K562 (cell line): Measurements from ENCODE around the gene TTC31.

Experiments
- CBX5 ChIP-seq: IDR thresholded peaks from 2 replicates; pipeline ENCODE4 v1.6.1; 2014; ENCODE audit warnings: low read depth, borderline replicate concordance
- CTCF ChIP-seq, 3 experiments: IDR thresholded peaks in 2 of 3; conservative IDR thresholded peaks in 1 of 3; 2 replicates each; pipeline ENCODE4 v1.5.1; 2011 to 2012; ENCODE audit warnings: low read length in 3 of 3, mild to moderate bottlenecking in 3 of 3, control low read depth in 2 of 3, improper control_type of control experiment in 1 of 3, inconsistent platforms in 1 of 3, low read depth in 1 of 3, mixed read lengths in 1 of 3, moderate library complexity in 1 of 3; ENCODE audit not compliant: insufficient read depth in 2 of 3
- ESRRA ChIP-seq: fragments of 450-650 bp; IDR thresholded peaks from 2 replicates; pipeline ENCODE4 v1.6.1; 2014; ENCODE audit warnings: low read depth, mild to moderate bottlenecking, moderate library complexity, borderline replicate concordance
- NFYB ChIP-seq: IDR thresholded peaks from 2 replicates; pipeline ENCODE4 v1.6.1; 2011; ENCODE audit warnings: mild to moderate bottlenecking, moderate library complexity; ENCODE audit not compliant: insufficient read length; ENCODE audit errors: extremely low read depth
- NR4A1 ChIP-seq, 2 experiments: fragments of 250-450 bp in 1 of 2; fragments of 450-650 bp in 1 of 2; sonication (Bioruptor Pico) in 1 of 2; IDR thresholded peaks; 2 replicates each; pipeline versions ENCODE4 v1.4.0 to v1.6.1; 2016 to 2020; ENCODE audit warnings: mild to moderate bottlenecking in 2 of 2, missing compliant biosample characterization in 1 of 2, missing genetic modification characterization in 1 of 2, moderate library complexity in 1 of 2
- POLR2A ChIP-seq: fragments of 450-650 bp; conservative IDR thresholded peaks from 2 replicates; pipeline ENCODE4 v1.6.1; 2016
- ZNF274 ChIP-seq: IDR thresholded peaks from 2 replicates; pipeline ENCODE4 v1.6.1; 2011; ENCODE audit warnings: low read depth, mild to moderate bottlenecking, low read length, moderate library complexity, borderline replicate concordance
- ZNF280B ChIP-seq: fragments of 250-450 bp; sonication (Bioruptor Pico); IDR thresholded peaks from 2 replicates; pipeline ENCODE4 v1.5.1; 2021; ENCODE audit warnings: mild to moderate bottlenecking
- TF ChIP-seq, protein P1 (sequence below): sonication (generic); formaldehyde crosslinking; IDR thresholded peaks from 2 replicates; pipeline ENCODE4 v1.9.0; 2022; ENCODE audit warnings: mild to moderate bottlenecking, missing genetic modification reagents
- TF ChIP-seq, protein P2 (sequence below): fragments of 450-650 bp; IDR thresholded peaks from 2 replicates; pipeline ENCODE4 v1.6.1; 2016; ENCODE audit warnings: mild to moderate bottlenecking
- TF ChIP-seq, protein P3 (sequence below), 2 experiments: fragments of 450-650 bp; IDR thresholded peaks; 2 replicates each; pipeline ENCODE4 v1.6.1; 2016; ENCODE audit warnings: mild to moderate bottlenecking in 2 of 2, borderline replicate concordance in 1 of 2, low read depth in 1 of 2, moderate library complexity in 1 of 2

GRCh38 chr2:74516650-74517049, 33.8 kb downstream of the TTC31 start:
- TF ChIP-seq, protein P1, sequence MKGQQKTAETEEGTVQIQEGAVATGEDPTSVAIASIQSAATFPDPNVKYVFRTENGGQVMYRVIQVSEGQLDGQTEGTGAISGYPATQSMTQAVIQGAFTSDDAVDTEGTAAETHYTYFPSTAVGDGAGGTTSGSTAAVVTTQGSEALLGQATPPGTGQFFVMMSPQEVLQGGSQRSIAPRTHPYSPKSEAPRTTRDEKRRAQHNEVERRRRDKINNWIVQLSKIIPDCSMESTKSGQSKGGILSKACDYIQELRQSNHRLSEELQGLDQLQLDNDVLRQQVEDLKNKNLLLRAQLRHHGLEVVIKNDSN (CRISPR knock-in tag), result no peak
- TF ChIP-seq ZNF280B (CRISPR knock-in tag), result no peak
- TF ChIP-seq, protein P2, sequence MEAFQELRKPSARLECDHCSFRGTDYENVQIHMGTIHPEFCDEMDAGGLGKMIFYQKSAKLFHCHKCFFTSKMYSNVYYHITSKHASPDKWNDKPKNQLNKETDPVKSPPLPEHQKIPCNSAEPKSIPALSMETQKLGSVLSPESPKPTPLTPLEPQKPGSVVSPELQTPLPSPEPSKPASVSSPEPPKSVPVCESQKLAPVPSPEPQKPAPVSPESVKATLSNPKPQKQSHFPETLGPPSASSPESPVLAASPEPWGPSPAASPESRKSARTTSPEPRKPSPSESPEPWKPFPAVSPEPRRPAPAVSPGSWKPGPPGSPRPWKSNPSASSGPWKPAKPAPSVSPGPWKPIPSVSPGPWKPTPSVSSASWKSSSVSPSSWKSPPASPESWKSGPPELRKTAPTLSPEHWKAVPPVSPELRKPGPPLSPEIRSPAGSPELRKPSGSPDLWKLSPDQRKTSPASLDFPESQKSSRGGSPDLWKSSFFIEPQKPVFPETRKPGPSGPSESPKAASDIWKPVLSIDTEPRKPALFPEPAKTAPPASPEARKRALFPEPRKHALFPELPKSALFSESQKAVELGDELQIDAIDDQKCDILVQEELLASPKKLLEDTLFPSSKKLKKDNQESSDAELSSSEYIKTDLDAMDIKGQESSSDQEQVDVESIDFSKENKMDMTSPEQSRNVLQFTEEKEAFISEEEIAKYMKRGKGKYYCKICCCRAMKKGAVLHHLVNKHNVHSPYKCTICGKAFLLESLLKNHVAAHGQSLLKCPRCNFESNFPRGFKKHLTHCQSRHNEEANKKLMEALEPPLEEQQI, result no peak
- TF ChIP-seq NR4A1 (CRISPR knock-in tag; IDR thresholded peaks at IDR 0.05), result no peak
- TF ChIP-seq NR4A1 (tag; IDR thresholded peaks at IDR 0.05), result no peak
- TF ChIP-seq ZNF274, result no peak
- TF ChIP-seq, protein P3, sequence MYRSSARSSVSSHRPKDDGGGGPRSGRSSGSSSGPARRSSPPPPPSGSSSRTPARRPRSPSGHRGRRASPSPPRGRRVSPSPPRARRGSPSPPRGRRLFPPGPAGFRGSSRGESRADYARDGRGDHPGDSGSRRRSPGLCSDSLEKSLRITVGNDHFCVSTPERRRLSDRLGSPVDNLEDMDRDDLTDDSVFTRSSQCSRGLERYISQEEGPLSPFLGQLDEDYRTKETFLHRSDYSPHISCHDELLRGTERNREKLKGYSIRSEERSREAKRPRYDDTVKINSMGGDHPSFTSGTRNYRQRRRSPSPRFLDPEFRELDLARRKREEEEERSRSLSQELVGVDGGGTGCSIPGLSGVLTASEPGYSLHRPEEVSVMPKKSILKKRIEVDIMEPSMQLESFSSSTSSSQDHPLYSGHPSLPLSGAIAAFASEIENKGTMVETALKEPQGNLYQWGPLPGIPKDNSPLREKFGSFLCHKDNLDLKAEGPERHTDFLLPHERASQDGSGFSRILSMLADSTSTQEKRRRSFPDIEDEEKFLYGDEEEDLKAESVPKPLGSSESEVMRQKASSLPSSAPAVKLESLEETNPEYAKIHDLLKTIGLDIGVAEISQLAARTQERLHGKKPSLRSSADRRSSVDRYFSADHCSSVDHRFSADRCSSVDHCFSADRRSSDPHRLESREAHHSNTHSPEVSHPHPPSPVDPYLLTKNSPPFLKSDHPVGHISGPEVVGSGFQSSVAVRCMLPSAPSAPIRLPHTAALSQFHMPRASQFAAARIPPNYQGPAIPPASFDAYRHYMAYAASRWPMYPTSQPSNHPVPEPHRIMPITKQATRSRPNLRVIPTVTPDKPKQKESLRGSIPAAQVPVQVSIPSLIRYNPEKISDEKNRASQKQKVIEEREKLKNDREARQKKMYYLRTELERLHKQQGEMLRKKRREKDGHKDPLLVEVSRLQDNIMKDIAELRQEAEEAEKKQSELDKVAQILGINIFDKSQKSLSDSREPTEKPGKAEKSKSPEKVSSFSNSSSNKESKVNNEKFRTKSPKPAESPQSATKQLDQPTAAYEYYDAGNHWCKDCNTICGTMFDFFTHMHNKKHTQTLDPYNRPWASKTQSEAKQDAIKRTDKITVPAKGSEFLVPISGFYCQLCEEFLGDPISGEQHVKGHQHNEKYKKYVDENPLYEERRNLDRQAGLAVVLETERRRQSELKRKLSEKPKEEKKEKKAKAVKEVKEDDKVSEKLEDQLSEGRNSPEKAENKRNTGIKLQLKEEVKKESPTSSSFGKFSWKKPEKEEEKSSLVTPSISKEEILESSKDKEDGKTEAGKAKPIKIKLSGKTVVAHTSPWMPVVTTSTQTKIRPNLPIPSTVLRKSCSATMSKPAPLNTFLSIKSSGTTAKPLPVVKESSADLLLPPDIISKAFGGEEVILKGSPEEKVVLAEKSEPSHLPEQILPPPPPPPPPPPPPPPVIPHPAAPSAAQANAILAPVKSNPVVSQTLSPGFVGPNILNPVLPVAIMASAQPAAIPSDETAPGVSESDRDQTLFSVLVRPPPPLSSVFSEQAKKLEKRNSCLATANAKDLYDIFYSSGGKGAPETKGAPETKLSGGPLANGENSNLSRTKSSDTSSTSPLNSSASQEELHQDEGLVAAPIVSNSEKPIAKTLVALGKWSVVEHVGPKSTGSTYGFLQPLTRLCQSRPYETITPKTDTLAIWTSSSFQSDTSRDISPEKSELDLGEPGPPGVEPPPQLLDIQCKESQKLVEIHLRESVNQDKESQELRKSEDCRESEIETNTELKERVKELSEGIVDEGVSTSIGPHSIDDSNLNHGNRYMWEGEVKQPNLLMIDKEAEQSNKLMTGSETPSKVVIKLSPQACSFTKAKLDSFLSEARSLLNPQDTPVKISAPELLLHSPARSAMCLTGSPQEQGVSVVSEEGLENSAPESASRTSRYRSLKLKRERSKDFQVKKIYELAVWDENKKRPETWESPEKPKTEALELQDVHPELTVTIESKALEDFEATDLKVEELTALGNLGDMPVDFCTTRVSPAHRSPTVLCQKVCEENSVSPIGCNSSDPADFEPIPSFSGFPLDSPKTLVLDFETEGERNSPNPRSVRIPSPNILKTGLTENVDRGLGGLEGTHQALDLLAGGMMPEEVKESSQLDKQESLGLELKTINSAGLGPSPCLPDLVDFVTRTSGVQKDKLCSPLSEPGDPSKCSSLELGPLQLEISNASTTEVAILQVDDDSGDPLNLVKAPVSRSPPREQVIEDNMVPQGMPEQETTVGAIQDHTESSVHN (IDR thresholded peaks at IDR 0.05; ENCODE audit: borderline replicate concordance in 1 of 2, low read depth in 1 of 2), result no peak
- no peak for TF ChIP-seq NFYB
- no peak for TF ChIP-seq CTCF (IDR thresholded peaks at IDR 0.05 in 2 of 3, conservative IDR thresholded peaks at IDR 0.05 in 1 of 3; ENCODE audit: insufficient read depth in 2 of 3, low read depth in 1 of 3, low read length in 3 of 3)
- no peak for TF ChIP-seq ESRRA
- no peak for TF ChIP-seq CBX5
- TF ChIP-seq POLR2A, result no peak
